Measurements from ENCODE around the gene LLGL2. TPM values are rescaled to one million over a fixed set of nuclear protein-coding genes. Genes with fewer than 3 reads are reported as not detected.
"Not testable (repeated sequence)": the region's sequence is repeated elsewhere in the genome, so short reads cannot be mapped to it uniquely, and the experiment has no call there.

LLGL2 gene
- polyA plus RNA-seq = 149 TPM
- long read RNA-seq, donor 1, transcript LLGL2-202 (10 exons, 1,374 nt) = major isoform, 5 of 6 reads
- long read RNA-seq, donor 1, partial matches to known transcripts = 0 of 6 reads
- long read RNA-seq, donor 1, other reads (novel, unspliced or antisense) = 0 of 6 reads
- long read RNA-seq, donor 2, transcript LLGL2-202 (10 exons, 1,374 nt) = major isoform, 7 of 17 reads
- long read RNA-seq, donor 2, partial matches to known transcripts = 7 of 17 reads
- long read RNA-seq, donor 2, other reads (novel, unspliced or antisense) = 0 of 17 reads
- long read RNA-seq, donor 3 = 0 reads
- long read RNA-seq, donor 4, partial matches to known transcripts = 0 of 4 reads
- long read RNA-seq, donor 4, other reads (novel, unspliced or antisense) = 0 of 4 reads
- long read RNA-seq, donor 5, transcript LLGL2-202 (10 exons, 1,374 nt) = major isoform, 5 of 9 reads
- long read RNA-seq, donor 5, partial matches to known transcripts = 0 of 9 reads
- long read RNA-seq, donor 5, other reads (novel, unspliced or antisense) = 0 of 9 reads
- long read RNA-seq, donor 6, transcript LLGL2-202 (10 exons, 1,374 nt) = major isoform, 5 of 35 reads
- long read RNA-seq, donor 6, partial matches to known transcripts = 29 of 35 reads
- long read RNA-seq, donor 6, other reads (novel, unspliced or antisense) = 0 of 35 reads
- long read RNA-seq, donor 7, partial matches to known transcripts = 0 of 4 reads
- long read RNA-seq, donor 7, other reads (novel, unspliced or antisense) = 0 of 4 reads
- long read RNA-seq, donor 8, transcript LLGL2-202 (10 exons, 1,374 nt) = major isoform, 13 of 24 reads
- long read RNA-seq, donor 8, partial matches to known transcripts = 5 of 24 reads
- long read RNA-seq, donor 8, other reads (novel, unspliced or antisense) = 0 of 24 reads
- long read RNA-seq, donor 9, partial matches to known transcripts = 6 of 14 reads
- long read RNA-seq, donor 9, other reads (novel, unspliced or antisense) = 0 of 14 reads
- long read RNA-seq, donor 10, transcript LLGL2-202 (10 exons, 1,374 nt) = major isoform, 8 of 12 reads
- long read RNA-seq, donor 10, partial matches to known transcripts = 0 of 12 reads
- long read RNA-seq, donor 10, other reads (novel, unspliced or antisense) = 0 of 12 reads
- long read RNA-seq, donor 11, partial matches to known transcripts = 0 of 7 reads
- long read RNA-seq, donor 11, other reads (novel, unspliced or antisense) = 0 of 7 reads

- Histone ChIP-seq H3K27ac (ENCODE audit: low read length) (peak within 1 kb of the TSS; percentile 100), H3K4me3 (ENCODE audit: low read length) (peak within 1 kb of the TSS; percentile 98), H3K36me3 (ENCODE audit: control insufficient read depth, insufficient read depth, low read length) (peaks cover 45% of the 10 kb centered on the region), H3K4me1 (ENCODE audit: control insufficient read depth, insufficient read depth, low read length) (peaks cover 26% of the 10 kb centered on the region), H3K9me3 (ENCODE audit: control insufficient read depth, low read depth, low read length) (no peaks in the 10 kb centered on the region), H3K27me3 (ENCODE audit: control insufficient read depth, insufficient read depth, low read length) (peaks cover 2% of the 10 kb centered on the region)
- WGBS (ENCODE audit: insufficient coverage, low lambda C conversion rate) = no CpG with 5 or more reads among the region's 108 CpGs
- peak; percentile 94 to 98 for DNase-seq
Measured at GRCh38 chr17:75524970-75525805, at the start of gene LLGL2. Gene LLGL2, plus strand, starts transcription at chr17:75525697. Its CDS starts 17,730 bp downstream, at chr17:75543427.

- peak overlapping the region; percentile 60 for H3K27ac ChIP-seq (ENCODE audit: low read length)
- no peaks in the 10 kb centered on the region for H3K9me3 ChIP-seq (ENCODE audit: control insufficient read depth, low read depth, low read length)
- peaks cover 30% of the 10 kb centered on the region for H3K36me3 ChIP-seq (ENCODE audit: control insufficient read depth, insufficient read depth, low read length)
- H3K4me3 ChIP-seq (ENCODE audit: low read length) = no peak overlapping the region
- DNase-seq = no peak
- WGBS (ENCODE audit: insufficient coverage, low lambda C conversion rate) = no CpG with 5 or more reads among the region's 3 CpGs
- peaks cover 24% of the 10 kb centered on the region for H3K4me1 ChIP-seq (ENCODE audit: control insufficient read depth, insufficient read depth, low read length)
- H3K27me3 ChIP-seq (ENCODE audit: control insufficient read depth, insufficient read depth, low read length) = no peaks in the 10 kb centered on the region
Measured at GRCh38 chr17:75475851-75476250, 49.6 kb upstream of the LLGL2 start.

- Histone ChIP-seq H3K4me3 (ENCODE audit: low read length) (peak overlapping the region; percentile 4), H3K36me3 (ENCODE audit: control insufficient read depth, insufficient read depth, low read length) (peaks cover 30% of the 10 kb centered on the region), H3K27ac (ENCODE audit: low read length) (peak overlapping the region; percentile 60), H3K27me3 (ENCODE audit: control insufficient read depth, insufficient read depth, low read length) (no peaks in the 10 kb centered on the region), H3K4me1 (ENCODE audit: control insufficient read depth, insufficient read depth, low read length) (peaks cover 28% of the 10 kb centered on the region), H3K9me3 (ENCODE audit: control insufficient read depth, low read depth, low read length) (no peaks in the 10 kb centered on the region)
- 60% methylated on average over 1 of the region's 8 CpGs for WGBS (ENCODE audit: insufficient coverage, low lambda C conversion rate)
- no peak for DNase-seq
Measured at GRCh38 chr17:75476271-75476671, 49.2 kb upstream of the LLGL2 start.

- WGBS (ENCODE audit: insufficient coverage, low lambda C conversion rate) = no CpG with 5 or more reads among the region's 11 CpGs
- peak in 1 of 2 donors; percentile 57 for DNase-seq
- Histone ChIP-seq H3K27me3 (ENCODE audit: control insufficient read depth, insufficient read depth, low read length) (no peaks in the 10 kb centered on the region), H3K4me3 (ENCODE audit: low read length) (peak overlapping the region; percentile 4), H3K36me3 (ENCODE audit: control insufficient read depth, insufficient read depth, low read length) (peaks cover 27% of the 10 kb centered on the region), H3K27ac (ENCODE audit: low read length) (peak overlapping the region; percentile 36), H3K4me1 (ENCODE audit: control insufficient read depth, insufficient read depth, low read length) (peaks cover 33% of the 10 kb centered on the region), H3K9me3 (ENCODE audit: control insufficient read depth, low read depth, low read length) (no peaks in the 10 kb centered on the region)
Measured at GRCh38 chr17:75476752-75477489, 48.6 kb upstream of the LLGL2 start.

GRCh38 chr17:75477490-75477862 is 48.0 kb upstream of the LLGL2 start:
- H3K27me3 ChIP-seq (ENCODE audit: control insufficient read depth, insufficient read depth, low read length); DNase-seq; H3K9me3 ChIP-seq (ENCODE audit: control insufficient read depth, low read depth, low read length); H3K4me3 ChIP-seq (ENCODE audit: low read length): not testable (repeated sequence)
- no CpG with 5 or more reads among the region's 11 CpGs for WGBS (ENCODE audit: insufficient coverage, low lambda C conversion rate)
- H3K4me1 ChIP-seq (ENCODE audit: control insufficient read depth, insufficient read depth, low read length) = peaks cover 34% of the 10 kb centered on the region
- H3K27ac ChIP-seq (ENCODE audit: low read length) = peak overlapping the region; percentile 36
- peaks cover 21% of the 10 kb centered on the region for H3K36me3 ChIP-seq (ENCODE audit: control insufficient read depth, insufficient read depth, low read length)

- Histone ChIP-seq H3K27ac (ENCODE audit: low read length) (no peak overlapping the region), H3K36me3 (ENCODE audit: control insufficient read depth, insufficient read depth, low read length) (peaks cover 18% of the 10 kb centered on the region)
- WGBS (ENCODE audit: insufficient coverage, low lambda C conversion rate) = no CpG with 5 or more reads among the region's 7 CpGs
Measured at GRCh38 chr17:75478508-75478907, 47.0 kb upstream of the LLGL2 start.

GRCh38 chr17:75480281-75480680 is 45.2 kb upstream of the LLGL2 start:
- peaks cover 14% of the 10 kb centered on the region for H3K36me3 ChIP-seq (ENCODE audit: control insufficient read depth, insufficient read depth, low read length)
- no CpG with 5 or more reads among the region's 6 CpGs for WGBS (ENCODE audit: insufficient coverage, low lambda C conversion rate)
- H3K4me1 ChIP-seq (ENCODE audit: control insufficient read depth, insufficient read depth, low read length) = peaks cover 34% of the 10 kb centered on the region
- no peaks in the 10 kb centered on the region for H3K9me3 ChIP-seq (ENCODE audit: control insufficient read depth, low read depth, low read length)
- DNase-seq = no peak
- H3K27ac ChIP-seq (ENCODE audit: low read length) = no peak overlapping the region
- H3K27me3 ChIP-seq (ENCODE audit: control insufficient read depth, insufficient read depth, low read length) = no peaks in the 10 kb centered on the region
- H3K4me3 ChIP-seq (ENCODE audit: low read length) = no peak overlapping the region

More at GRCh38 chr17:75478508-75478907, 47.0 kb upstream of the LLGL2 start:
- Histone ChIP-seq H3K9me3 (ENCODE audit: control insufficient read depth, low read depth, low read length) (no peaks in the 10 kb centered on the region), H3K4me3 (ENCODE audit: low read length) (no peak overlapping the region), H3K4me1 (ENCODE audit: control insufficient read depth, insufficient read depth, low read length) (peaks cover 34% of the 10 kb centered on the region), H3K27me3 (ENCODE audit: control insufficient read depth, insufficient read depth, low read length) (no peaks in the 10 kb centered on the region)
- no peak for DNase-seq

GRCh38 chr17:75481194-75482068 is 44.1 kb upstream of the LLGL2 start:
- Histone ChIP-seq H3K4me3 (ENCODE audit: low read length) (no peak overlapping the region), H3K4me1 (ENCODE audit: control insufficient read depth, insufficient read depth, low read length) (peaks cover 24% of the 10 kb centered on the region), H3K27ac (ENCODE audit: low read length) (no peak overlapping the region), H3K27me3 (ENCODE audit: control insufficient read depth, insufficient read depth, low read length) (no peaks in the 10 kb centered on the region), H3K36me3 (ENCODE audit: control insufficient read depth, insufficient read depth, low read length) (peaks cover 24% of the 10 kb centered on the region), H3K9me3 (ENCODE audit: control insufficient read depth, low read depth, low read length) (no peaks in the 10 kb centered on the region)
- DNase-seq = no peak
- WGBS (ENCODE audit: insufficient coverage, low lambda C conversion rate) = 60% methylated on average over 1 of the region's 13 CpGs

Measured in large intestine (tissue), 12 donors.